HuH-7.5 (cell line): ENCODE data around the gene TFAM.

Experiments
- DNase-seq: peaks from one replicate; pipeline ENCODE4 v3.0.0; 2011; ENCODE audit warnings: low spot score

Gene TFAM

DNA sequence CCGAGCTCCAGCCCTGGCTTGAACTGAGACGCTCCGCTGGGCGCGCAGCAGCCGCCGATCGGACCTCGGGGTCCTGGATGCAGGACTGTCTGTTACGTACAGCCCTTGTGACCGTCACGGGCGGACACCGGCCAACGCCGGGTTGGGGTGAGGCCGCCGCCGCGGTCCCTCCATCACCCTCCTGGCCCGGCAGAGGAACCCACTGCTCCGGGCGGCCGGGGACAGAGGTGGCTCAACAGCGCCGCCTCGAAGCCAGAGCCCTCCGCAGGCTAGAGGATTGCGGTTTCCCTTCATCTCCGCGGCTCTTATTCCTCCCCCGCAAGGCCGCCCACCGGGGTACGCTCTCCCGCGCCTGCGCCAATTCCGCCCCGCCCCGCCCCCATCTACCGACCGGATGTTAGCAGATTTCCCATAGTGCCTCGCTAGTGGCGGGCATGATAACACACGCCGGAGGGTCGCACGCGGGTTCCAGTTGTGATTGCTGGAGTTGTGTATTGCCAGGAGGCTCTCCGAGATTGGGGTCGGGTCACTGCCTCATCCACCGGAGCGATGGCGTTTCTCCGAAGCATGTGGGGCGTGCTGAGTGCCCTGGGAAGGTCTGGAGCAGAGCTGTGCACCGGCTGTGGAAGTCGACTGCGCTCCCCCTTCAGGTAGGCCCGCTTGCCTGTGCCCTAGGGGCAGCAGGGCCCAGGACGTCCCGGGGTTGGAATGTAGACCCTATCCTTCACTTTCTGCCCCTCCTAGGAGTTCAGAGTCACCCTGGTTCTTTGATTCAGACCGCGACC is at the start of gene TFAM:
TSS of gene TFAM (plus strand) at position 412 of the 785 bp plus-strand sequence. CDS start at position 550, 138 bp downstream.
- peak; percentile 64 for DNase-seq

DNA sequence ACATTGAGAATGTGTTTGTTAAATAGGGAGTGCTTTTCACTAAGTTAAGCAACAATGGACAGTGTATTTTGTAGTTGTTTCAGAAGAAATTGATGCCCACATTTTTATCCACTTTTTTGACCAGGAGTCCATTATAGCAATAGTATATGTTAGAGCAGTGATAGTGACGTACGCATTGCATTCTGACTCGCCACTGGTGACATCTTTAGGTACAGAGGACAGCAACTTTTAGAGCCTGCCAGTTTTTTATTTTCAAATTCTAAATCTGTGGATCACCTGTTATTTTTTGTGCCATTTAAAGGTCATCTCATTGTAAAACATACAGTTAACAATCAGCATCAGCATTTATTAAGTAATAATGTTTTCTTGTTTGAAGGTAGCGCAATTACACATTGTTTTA is 49.0 kb upstream of the TFAM start:
- no peak for DNase-seq

DNA sequence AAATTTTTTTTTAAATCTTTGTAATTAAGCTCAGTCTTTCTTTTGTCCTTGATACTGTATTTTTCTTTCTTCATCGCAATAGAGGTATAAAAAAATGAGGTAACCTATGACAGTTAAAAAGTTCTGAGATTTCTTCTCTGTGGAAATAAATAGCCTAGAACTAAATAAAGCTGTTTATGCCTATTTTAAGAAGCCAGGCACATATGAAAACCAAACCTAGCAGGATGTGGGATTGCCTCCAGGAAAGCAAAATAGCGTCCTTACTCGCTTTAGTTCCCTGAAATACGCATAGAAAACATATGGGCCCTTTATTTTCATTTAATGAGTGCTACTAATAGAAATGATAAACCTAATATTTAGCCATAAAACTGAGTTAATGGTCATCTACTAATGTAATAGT is 43.8 kb upstream of the TFAM start:
- DNase-seq: no peak

- DNase-seq: no peak
These were observed 43.3 kb upstream of the TFAM start for GRCh38 chr10:58341947-58342346.

DNA sequence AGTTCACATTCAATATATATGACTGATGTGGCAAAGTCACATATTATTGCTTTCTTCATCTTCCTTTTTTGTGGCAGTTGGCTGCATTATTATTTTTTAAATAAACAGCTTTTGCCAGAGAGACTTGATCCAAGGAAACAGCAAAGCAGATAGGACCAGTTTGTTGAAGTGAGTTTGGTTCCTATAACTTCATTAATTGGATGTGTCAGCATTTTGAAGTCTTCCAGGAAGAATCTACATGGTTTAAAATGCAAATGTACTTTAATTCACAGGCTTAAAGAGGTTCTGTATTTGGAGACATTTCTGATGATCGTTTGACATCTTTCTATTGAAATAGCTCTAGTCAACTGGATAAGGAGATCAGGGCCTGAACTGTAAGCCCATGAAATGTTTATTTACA is 37.2 kb upstream of the TFAM start:
- DNase-seq: no peak

DNA sequence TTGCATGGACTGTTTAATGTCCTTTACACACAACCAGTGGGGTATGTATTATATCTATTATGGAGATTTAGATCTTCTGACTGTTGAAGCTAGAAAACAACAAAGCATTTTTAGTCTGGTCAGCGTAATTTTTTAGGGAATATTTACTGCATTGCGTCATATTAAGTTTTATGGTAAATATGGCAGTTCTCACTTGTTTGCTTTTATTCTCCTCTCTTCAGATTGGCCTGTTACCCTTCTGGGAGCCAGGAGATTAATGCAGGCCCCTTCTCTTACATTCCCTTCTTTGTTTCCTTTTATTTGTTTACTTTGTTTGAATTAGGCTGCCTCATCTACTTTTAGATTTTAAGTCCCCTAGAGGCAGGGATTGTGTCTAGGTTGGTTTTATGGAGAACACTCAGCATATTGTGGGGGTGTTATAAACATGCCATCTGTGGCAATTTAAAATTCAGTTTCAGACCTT is 36.6 kb upstream of the TFAM start:
- no peak for DNase-seq

- DNase-seq: no peak
These were observed 35.2 kb upstream of the TFAM start for GRCh38 chr10:58350023-58350422.

- no peak for DNase-seq
These were observed 34.4 kb upstream of the TFAM start for GRCh38 chr10:58350619-58351323.

- no peak for DNase-seq
These were observed 33.3 kb upstream of the TFAM start for GRCh38 chr10:58351616-58352578.

GRCh38 chr10:58352956-58353610 is 32.1 kb upstream of the TFAM start:
- no peak for DNase-seq

- DNase-seq: no peak
These were observed 28.5 kb upstream of the TFAM start for GRCh38 chr10:58356756-58357155.

- no peak for DNase-seq
These were observed 26.8 kb upstream of the TFAM start for GRCh38 chr10:58358314-58358933.

- no peak for DNase-seq
These were observed 26.3 kb upstream of the TFAM start for GRCh38 chr10:58358947-58359346.

DNA sequence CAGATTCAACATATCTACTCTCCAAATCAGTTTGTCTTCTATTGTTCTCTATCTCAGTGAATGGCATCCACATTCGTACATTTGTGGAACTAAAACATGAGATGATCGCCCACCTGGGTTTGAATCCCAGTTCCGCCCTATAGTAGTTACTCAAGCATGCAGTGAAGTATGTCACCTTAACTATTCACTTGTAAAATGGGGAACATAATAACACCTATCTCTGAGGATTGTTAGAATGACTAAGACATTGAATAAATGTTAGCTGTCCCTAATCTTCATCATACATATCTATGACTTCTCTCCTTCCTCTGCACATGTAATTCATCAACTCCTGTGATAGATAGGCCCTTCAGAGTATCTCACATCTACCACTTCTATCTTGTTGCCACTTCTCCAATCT is 25.7 kb upstream of the TFAM start:
- no peak for DNase-seq

GRCh38 chr10:58360412-58361004 is 24.7 kb upstream of the TFAM start:
- no peak for DNase-seq

GRCh38 chr10:58361353-58361752 is 23.9 kb upstream of the TFAM start:
- no peak for DNase-seq

DNA sequence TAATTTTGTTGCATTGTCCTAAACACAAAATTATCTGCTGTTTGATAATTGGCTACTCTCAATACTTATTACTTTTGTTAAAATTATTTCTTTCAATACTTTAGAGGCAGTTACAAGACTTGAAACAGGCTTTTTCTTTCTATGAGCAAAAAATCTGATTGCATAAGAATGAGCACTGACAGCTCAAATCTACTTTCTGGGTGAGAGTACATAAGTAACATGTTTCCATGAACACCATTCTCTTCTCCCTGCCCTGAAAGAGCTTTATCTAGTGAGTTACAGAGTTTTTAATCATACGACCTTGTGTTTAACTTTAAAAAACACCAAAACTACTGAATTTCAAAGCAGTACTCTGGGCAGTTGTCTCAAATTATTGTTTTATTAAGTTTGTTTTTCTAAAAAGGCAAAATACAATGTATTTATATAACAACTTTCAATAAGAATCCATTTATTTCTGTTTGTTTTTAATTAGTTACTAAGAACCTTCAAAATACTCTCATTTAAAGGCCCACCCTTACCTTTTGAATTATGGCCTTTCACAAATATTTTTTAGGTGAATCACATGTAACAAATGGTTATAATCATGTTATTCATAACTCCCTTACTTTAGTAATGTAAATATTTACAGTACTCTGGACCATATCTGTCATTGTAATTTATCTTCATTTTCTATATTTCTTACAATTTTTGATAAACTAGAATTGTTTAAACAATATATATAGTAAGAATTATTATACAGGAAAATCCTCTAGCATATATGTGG is 23.0 kb upstream of the TFAM start:
- no peak for DNase-seq

GRCh38 chr10:58367069-58367468 is 18.1 kb upstream of the TFAM start:
- DNase-seq: no peak

DNA sequence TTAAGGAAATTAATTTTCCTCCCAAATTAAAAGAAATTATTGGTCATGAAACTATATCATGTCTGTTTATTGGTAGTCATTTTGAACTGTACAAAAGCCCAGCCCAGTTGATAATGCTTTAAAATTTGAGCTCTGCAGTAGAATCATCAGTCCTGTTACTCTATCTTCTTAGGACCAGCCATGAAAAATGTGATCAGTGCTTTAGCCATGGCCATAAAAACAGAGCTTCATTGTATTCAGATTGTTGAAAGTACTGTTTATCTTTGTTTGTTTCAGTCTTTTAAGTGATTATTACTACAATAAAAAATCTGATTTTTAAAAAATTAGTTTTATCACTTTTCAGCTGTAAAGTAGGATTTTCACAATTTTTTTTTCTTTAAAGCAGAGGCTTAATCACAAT is 13.7 kb upstream of the TFAM start:
- no peak for DNase-seq
